ENCODE results near the gene ENOX2. TPM values are rescaled to one million over a fixed set of nuclear protein-coding genes. Genes with fewer than 3 reads are reported as not detected.
"Not testable (repeated sequence)": the region's sequence is repeated elsewhere in the genome, so short reads cannot be mapped to it uniquely, and the experiment has no call there.

Gene ENOX2
- total RNA-seq, 1 donor from 2014 or later, result 12.7 TPM

GRCh38 chrX:130829526-130830515 lies 73.2 kb downstream of the ENOX2 start:
- intact Hi-C loops (cut with micrococcal nuclease), result no loop called here

- intact Hi-C loops (cut with micrococcal nuclease), result no loop called here
These were observed 74.4 kb downstream of the ENOX2 start for GRCh38 chrX:130828641-130829040.

- intact Hi-C loops (cut with micrococcal nuclease), result no loop called here
These were observed 75.4 kb downstream of the ENOX2 start for GRCh38 chrX:130827648-130828047.

GRCh38 chrX:130826249-130826648 lies 76.8 kb downstream of the ENOX2 start:
- intact Hi-C loops (cut with micrococcal nuclease), result no loop called here

GRCh38 chrX:130825525-130825924 lies 77.5 kb downstream of the ENOX2 start:
- intact Hi-C loops (cut with micrococcal nuclease), result no loop called here

DNA sequence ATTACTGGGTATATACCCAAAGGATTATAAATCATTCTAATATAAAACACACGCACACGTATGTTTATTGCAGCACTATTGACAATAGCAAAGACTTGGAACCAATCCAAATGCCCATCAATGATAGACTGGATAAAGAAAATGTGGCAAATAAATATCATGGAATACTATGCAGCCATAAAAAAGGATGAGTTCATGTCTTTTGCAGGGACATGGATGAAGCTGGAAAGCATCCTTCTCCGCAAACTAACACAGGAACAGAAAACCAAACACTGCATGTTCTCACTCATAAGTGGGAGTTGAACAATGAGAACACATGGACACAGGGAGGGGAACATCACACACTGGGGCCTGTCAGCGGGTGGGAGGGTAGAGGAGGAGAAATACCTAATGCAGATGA lies 83.6 kb downstream of the ENOX2 start:
- intact Hi-C loops (cut with micrococcal nuclease), result not testable (repeated sequence)

DNA sequence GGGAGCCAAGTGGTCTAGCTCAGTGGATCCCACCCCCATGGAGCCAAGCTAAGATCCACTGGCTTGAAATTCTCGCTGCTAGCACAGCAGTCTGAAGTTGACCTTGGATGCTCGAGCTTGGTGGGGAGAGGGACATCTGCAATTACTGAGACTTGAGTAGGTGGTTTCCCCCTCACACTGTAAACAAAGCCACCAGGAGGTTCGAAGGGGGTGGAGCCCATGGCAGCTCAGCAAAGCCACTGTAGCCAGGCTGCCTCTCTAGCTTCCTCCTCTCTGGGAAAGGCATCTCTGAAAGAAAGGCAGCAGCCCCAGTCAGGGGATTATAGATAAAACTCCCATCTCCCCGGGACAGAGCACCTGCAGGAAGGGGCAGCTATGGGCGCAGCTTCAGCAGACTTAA lies 89.1 kb downstream of the ENOX2 start:
- intact Hi-C loops (cut with micrococcal nuclease), result not testable (repeated sequence)

DNA sequence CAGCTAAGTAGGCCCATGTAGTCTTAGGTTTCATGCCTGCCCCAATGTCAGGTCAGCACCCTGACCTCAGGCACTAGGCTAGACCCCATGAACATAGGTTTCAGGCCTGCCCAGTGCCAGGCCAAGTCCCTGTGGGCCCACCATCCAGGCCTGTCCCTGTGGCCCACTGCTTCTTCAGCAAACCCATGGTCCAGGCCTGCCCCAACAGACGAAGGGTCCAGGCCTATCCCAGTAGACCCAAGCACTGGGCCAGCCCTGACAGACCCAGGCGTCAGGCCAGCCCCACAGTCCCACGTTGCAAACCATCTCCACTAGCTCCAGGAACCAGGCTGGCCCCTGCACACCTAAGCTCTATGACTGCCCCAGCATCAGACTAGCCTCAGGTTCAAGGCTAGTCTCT lies 92.4 kb downstream of the ENOX2 start:
- intact Hi-C loops (cut with micrococcal nuclease), result no loop called here

- intact Hi-C loops (cut with micrococcal nuclease), result no loop called here
These were observed 97.1 kb downstream of the ENOX2 start for GRCh38 chrX:130805903-130806302.

DNA sequence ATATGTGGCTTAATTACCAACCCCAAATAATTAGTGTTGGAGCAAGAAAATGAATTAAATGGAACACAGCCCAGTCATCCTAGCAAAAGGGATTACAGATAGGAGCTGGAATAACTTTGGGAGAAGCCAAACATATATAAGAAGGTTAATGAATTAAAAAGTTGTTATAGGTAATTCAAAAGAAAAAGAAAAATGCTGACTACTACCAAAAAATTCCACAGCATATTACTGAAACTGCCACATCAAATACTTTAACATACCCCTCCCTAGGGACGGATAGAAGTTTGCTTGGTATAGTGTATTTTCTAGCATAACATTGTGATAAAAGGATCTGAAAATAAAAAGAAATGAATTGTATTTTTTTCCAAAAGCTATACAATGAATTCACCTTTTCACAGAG lies 99.5 kb downstream of the ENOX2 start:
- intact Hi-C loops (cut with micrococcal nuclease), result no loop called here

DNA sequence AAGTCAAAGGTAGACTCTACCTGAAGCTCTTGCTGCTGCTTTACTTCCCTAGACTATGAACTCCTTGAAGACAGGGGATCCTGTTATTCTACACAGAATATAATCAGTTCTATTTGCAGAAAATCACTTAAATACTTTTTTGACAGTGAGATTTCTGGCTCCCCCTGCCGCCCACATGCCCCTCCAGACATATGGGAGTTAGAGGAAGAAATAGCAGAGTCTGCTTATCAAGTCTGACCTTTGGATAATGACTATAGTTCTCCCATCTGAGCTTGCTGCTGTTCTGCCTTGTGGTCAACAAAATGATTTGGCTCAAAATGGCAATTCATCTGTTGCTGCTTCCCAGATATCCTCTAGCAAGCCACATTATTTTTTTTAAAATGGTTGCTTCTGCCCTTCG lies 101.1 kb downstream of the ENOX2 start:
- intact Hi-C loops (cut with micrococcal nuclease), result no loop called here

DNA sequence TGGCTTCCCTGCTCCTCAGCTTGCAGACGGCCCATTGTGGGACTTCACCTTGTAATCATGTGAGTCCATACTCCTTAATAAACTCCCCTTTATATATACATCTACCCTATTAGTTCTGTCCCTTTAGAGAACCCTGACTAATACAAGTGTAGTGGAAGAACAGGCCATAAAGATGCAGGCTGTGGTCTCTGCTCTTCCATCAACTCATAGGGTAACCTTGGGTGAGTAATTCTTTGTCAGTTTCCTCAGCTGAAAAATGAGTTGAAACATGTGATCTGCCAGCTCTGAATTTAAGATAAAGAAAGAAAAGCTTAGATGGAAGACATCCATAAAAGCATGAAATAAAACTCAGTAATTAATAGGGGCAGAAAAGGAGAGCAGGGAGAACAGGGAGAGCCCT lies 103.6 kb downstream of the ENOX2 start:
- intact Hi-C loops (cut with micrococcal nuclease), result no loop called here

- intact Hi-C loops (cut with micrococcal nuclease), result no loop called here
These were observed 109.0 kb downstream of the ENOX2 start for GRCh38 chrX:130793975-130794374.

DNA sequence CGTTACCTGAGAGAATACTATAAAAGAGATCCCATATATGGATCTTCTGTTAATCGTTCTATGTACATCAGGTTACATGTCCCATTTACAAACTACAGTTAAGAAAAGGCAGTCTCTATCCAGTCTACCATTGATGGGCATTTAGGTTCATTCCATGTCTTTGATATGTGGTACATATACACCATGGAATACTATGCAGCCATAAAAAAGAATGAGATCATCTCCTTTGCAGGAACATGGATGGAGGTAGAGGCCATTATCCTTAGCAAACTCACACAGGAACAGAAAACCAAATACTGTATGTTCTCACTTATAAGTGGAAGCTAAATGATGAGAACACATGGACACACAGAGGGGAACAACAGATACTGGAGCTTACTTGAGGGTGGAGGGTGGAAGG lies 111.1 kb downstream of the ENOX2 start:
- intact Hi-C loops (cut with micrococcal nuclease), result not testable (repeated sequence)

GRCh38 chrX:130789793-130790192 lies 113.2 kb downstream of the ENOX2 start:
- intact Hi-C loops (cut with micrococcal nuclease), result no loop called here

GRCh38 chrX:130788786-130789581 lies 114.0 kb downstream of the ENOX2 start:
- intact Hi-C loops (cut with micrococcal nuclease), result no loop called here

DNA sequence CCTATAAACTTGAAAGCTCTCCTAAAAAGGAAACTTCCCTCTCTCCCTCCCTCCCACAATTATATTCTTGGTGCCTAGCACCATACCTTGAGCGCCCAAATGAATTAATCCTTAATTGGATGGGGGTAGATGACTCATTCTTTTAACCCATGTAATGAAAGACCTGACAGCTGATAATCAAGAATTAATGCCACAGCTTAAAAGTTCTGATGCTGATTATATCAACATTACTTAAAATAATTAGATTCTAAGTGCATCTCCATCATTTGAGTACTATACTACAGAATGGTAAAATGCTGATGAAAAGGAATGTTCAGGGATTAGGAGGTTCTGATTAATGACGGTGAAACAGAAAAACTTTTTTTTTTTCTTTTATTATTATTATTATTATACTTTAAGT lies 117.0 kb downstream of the ENOX2 start:
- intact Hi-C loops (cut with micrococcal nuclease), result no loop called here

DNA sequence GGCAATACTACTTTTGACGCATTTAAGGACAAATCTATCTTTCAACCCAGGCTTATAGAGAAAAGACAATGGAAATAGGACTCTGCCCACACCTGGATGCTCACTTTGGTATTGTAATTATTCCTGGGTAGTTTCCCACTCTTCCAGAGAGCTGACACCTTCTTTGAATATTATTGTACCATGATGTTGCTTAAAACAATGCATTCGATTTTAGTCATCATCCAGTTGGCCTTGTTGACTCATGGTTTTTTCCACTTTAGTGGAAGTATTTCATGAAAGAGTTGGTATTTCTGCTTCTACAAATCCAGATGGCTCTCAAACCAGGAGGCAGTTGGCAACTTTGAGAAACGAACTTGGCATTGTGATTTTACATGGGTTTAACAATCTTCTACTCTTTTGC lies 124.2 kb downstream of the ENOX2 start:
- intact Hi-C loops (cut with micrococcal nuclease), result no loop called here

DNA sequence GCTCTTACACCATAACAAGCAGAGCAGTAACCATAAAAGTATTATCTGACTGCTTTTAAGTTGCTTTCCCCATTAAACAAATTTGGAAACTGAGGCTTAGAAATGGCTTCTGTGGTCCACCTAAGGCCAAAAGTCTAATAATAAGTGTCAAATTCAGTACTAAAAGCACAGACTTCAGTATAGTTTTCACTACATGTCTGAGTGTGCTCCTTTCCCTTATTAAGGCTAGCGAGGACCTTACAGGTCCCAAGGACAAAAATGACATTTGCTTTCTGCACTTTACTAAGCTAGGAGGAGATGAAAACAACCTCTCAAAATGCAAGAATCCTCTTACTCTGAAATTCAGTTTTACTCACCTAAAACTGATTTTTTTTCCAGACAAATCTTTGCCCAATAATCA lies 127.2 kb downstream of the ENOX2 start:
- intact Hi-C loops (cut with micrococcal nuclease), result no loop called here

DNA sequence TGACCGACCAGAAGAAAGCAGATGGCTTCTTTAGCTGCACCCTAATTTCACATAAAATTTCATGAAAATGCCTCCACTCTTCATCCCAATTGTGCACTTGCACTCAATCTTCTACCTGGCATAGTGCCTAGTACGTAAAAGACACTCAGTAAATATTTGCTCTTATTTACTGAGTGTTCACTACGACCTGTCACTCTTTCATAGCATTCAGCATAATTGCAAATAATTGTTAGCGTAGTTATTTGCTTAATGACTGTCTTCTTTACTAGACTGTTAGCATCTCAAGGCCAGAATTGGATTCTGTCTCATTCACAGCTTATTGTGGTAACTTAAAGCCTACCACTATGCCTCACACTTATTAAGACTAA lies 130.2 kb downstream of the ENOX2 start:
- intact Hi-C loops (cut with micrococcal nuclease), result no loop called here

DNA sequence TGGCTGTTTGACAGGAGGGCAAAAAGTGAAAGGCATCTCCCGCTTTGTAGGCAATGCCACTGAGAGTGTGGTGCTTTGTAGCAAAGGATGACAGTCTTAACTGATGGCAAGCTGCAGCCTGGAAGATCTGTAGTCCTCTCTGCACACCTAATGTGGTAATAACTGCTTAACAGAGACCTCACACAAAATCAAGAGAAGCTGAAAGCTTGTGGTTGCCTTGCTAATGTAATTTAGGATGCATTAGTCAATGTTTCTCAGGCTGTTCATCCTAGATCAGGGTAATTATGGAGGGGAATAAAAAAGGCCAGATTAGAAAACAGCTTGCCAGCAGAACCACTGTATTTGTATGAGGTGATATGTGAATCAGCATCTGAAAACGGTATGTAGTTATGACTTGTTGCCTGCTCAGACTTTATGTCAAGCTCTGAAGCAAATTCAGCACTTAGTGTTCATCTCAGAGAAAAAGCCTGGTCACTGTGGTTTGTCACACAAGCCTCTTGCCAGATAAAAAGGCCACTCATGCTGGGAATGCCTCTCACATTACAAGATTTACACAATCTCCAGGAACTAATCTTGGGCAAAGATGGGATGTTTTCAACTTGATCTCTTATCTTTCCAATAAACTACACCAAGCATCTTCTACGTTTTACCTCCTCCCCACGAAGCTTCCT lies 130.8 kb downstream of the ENOX2 start:
- intact Hi-C loops (cut with micrococcal nuclease), result no loop called here

GRCh38 chrX:130771648-130772047 lies 131.4 kb downstream of the ENOX2 start:
- intact Hi-C loops (cut with micrococcal nuclease), result no loop called here
